Breast epithelium (tissue), 4 donors: ENCODE results near the gene CEP55. TPM values are rescaled to one million over a fixed set of nuclear protein-coding genes. Genes with fewer than 3 reads are reported as not detected.

Source experiments
- DNase-seq, 2 donors: peaks; one replicate each; pipeline ENCODE4 v3.0.0-alpha.2; 2019; ENCODE audit warnings: low spot score in 2 of 2
- H3K27ac ChIP-seq, 2 donors: fragments of 200-600 bp; sonication (generic) in 1 of 2; one replicate each; pipeline ENCODE4 v1.5.1; 2016 to 2019; ENCODE audit warnings: mild to moderate bottlenecking in 1 of 2
- H3K27me3 ChIP-seq, 2 donors: fragments of 200-600 bp; sonication (generic) in 1 of 2; one replicate each; pipeline versions ENCODE4 v1.5.1 to v1.6.0; 2017 to 2019; ENCODE audit warnings: control low read depth in 1 of 2, mild to moderate bottlenecking in 1 of 2
- H3K36me3 ChIP-seq: fragments of 200-600 bp; one replicate; pipeline ENCODE4 v1.5.1; 2019
- H3K4me1 ChIP-seq, 2 donors: fragments of 200-600 bp; sonication (generic); one replicate each; pipeline ENCODE4 v1.5.1; 2016 to 2019; ENCODE audit warnings: control low read depth in 1 of 2
- H3K4me3 ChIP-seq, 3 donors: fragments of 200-600 bp; sonication (generic); 1 replicate in 2 of 3; 2 replicates in 1 of 3; pipeline ENCODE4 v1.5.1; 2016 to 2019; ENCODE audit warnings: mild to moderate bottlenecking in 3 of 3, moderate library complexity in 2 of 3
- H3K9me3 ChIP-seq, 2 donors: fragments of 200-600 bp; sonication (generic) in 1 of 2; one replicate each; pipeline ENCODE4 v1.5.1; 2016 to 2019; ENCODE audit warnings: control low read depth in 1 of 2
- CTCF ChIP-seq, 3 donors: fragments of 450-650 bp; IDR thresholded peaks; one replicate each; pipeline ENCODE4 v1.5.1; 2016 to 2017; ENCODE audit warnings: antibody characterized with exemption in 3 of 3, mild to moderate bottlenecking in 3 of 3, moderate library complexity in 3 of 3
- POLR2A ChIP-seq: fragments of 450-650 bp; IDR thresholded peaks from one replicate; pipeline ENCODE4 v1.6.1; 2016; ENCODE audit warnings: antibody characterized with exemption, mild to moderate bottlenecking, moderate library complexity
- POLR2AphosphoS5 ChIP-seq, 3 donors: sonication (generic); formaldehyde crosslinking; IDR thresholded peaks; one replicate each; pipeline ENCODE4 v1.6.1; 2017; ENCODE audit warnings: antibody characterized with exemption in 3 of 3
- intact Hi-C: fragments of 100-400 bp; cut with DNase I; formaldehyde crosslinking; loops from one replicate; pipeline ENCODE4 v1.15.1; 2023; ENCODE audit warnings: low total_unique reads
- total RNA-seq, 3 donors: library from RNA; depleted of rRNA; stranded (reverse); fragments of >200 nt; gene quantifications; one replicate each; pipeline ENCODE4 v1.1.0, GENCODE V29; 2016

The CEP55 gene
- total RNA-seq, 3 donors from 2014 or later: 0.33 to 2.1 (median 0.73) TPM

- no peak for DNase-seq
- TF ChIP-seq POLR2A: no peak
- TF ChIP-seq CTCF (IDR thresholded peaks at IDR 0.05): no peak
- TF ChIP-seq POLR2AphosphoS5 (IDR thresholded peaks at IDR 0.05): no peak
- Histone ChIP-seq H3K9me3 (no peaks in the 10 kb centered on the region), H3K4me1 (no peaks in the 10 kb centered on the region), H3K4me3 (no peak overlapping the region), H3K36me3 (no peaks in the 10 kb centered on the region), H3K27ac (no peak overlapping the region), H3K27me3 (no peaks in the 10 kb centered on the region)
- intact Hi-C loops: no loop called here
Observed at GRCh38 chr10:93512565-93512964, 16.2 kb downstream of the CEP55 start.

- Histone ChIP-seq H3K27me3 (no peaks in the 10 kb centered on the region), H3K4me1 (no peaks in the 10 kb centered on the region), H3K27ac (no peak overlapping the region), H3K36me3 (no peaks in the 10 kb centered on the region), H3K4me3 (no peak overlapping the region), H3K9me3 (no peaks in the 10 kb centered on the region)
- no peak for DNase-seq
- TF ChIP-seq POLR2AphosphoS5 (IDR thresholded peaks at IDR 0.05): no peak
- no peak for TF ChIP-seq CTCF (IDR thresholded peaks at IDR 0.05)
- intact Hi-C loops: no loop called here
Observed at GRCh38 chr10:93513091-93513490, 16.7 kb downstream of the CEP55 start.

GRCh38 chr10:93514521-93514920 is 18.1 kb downstream of the CEP55 start:
- H3K36me3 ChIP-seq: no peaks in the 10 kb centered on the region
- no peak overlapping the region for H3K27ac ChIP-seq
- no peaks in the 10 kb centered on the region for H3K4me1 ChIP-seq
- no peak overlapping the region for H3K4me3 ChIP-seq
- intact Hi-C loops: no loop called here
- H3K9me3 ChIP-seq: no peaks in the 10 kb centered on the region
- TF ChIP-seq POLR2AphosphoS5 (IDR thresholded peaks at IDR 0.05): no peak
- H3K27me3 ChIP-seq: no peaks in the 10 kb centered on the region
- no peak for DNase-seq

- intact Hi-C loops: no loop called here
- Histone ChIP-seq H3K4me1 (no peaks in the 10 kb centered on the region), H3K4me3 (no peak overlapping the region), H3K36me3 (no peaks in the 10 kb centered on the region), H3K27ac (peak overlapping the region in 1 of 2 donors; percentile 4), H3K27me3 (no peaks in the 10 kb centered on the region), H3K9me3 (no peaks in the 10 kb centered on the region)
- TF ChIP-seq POLR2AphosphoS5 (IDR thresholded peaks at IDR 0.05) (no peak), CTCF (IDR thresholded peaks at IDR 0.05) (no peak), POLR2A (no peak)
- DNase-seq: no peak
Observed at GRCh38 chr10:93515071-93516005, 18.9 kb downstream of the CEP55 start.

GRCh38 chr10:93516006-93516380 is 19.6 kb downstream of the CEP55 start:
- no peaks in the 10 kb centered on the region for H3K36me3 ChIP-seq
- no peaks in the 10 kb centered on the region for H3K27me3 ChIP-seq
- H3K4me3 ChIP-seq: no peak overlapping the region
- DNase-seq: no peak
- no peaks in the 10 kb centered on the region for H3K9me3 ChIP-seq
- TF ChIP-seq CTCF (IDR thresholded peaks at IDR 0.05) (no peak), POLR2A (no peak), POLR2AphosphoS5 (IDR thresholded peaks at IDR 0.05) (no peak)
- no peaks in the 10 kb centered on the region for H3K4me1 ChIP-seq
- no peak overlapping the region for H3K27ac ChIP-seq
- intact Hi-C loops: no loop called here
